Activated naive CD4-positive, alpha-beta T cell treated with anti-CD3 and anti-CD28 coated beads, Interleukin-2, amount 50 U/mL, for 72 hours (primary cell): Measurements from ENCODE around the gene GSTO2. TPM values are rescaled to one million over a fixed set of nuclear protein-coding genes. Genes with fewer than 3 reads are reported as not detected.

ENCODE experiments used
- ATAC-seq, 2 donors: fragments of 150-1000 bp; cut with Tn5 transposase; 2 replicates each; pipeline ENCODE4 v1.10.0; 2021; ENCODE audit warnings: mild to moderate bottlenecking in 2 of 2, moderate library complexity in 2 of 2
- DNase-seq, 2 donors: peaks; one replicate each; pipeline ENCODE4 v3.0.0; 2021 to 2022; ENCODE audit warnings: low spot score in 2 of 2
- H3K27ac Mint-ChIP-seq, 2 donors: one replicate each; pipeline ENCODE4 v1.8.0; 2022; ENCODE audit warnings: mild to moderate bottlenecking in 2 of 2, mixed read lengths in 2 of 2
- H3K36me3 Mint-ChIP-seq, 2 donors: one replicate each; pipeline ENCODE4 v1.8.0; 2022; ENCODE audit warnings: mixed read lengths in 2 of 2
- H3K9me3 Mint-ChIP-seq, 2 donors: one replicate each; pipeline ENCODE4 v1.8.0; 2022; ENCODE audit warnings: mixed read lengths in 2 of 2
- total RNA-seq, 2 donors: library from RNA; stranded (reverse); gene quantifications; one replicate each; pipeline ENCODE4 v1.2.3, GENCODE V29; 2022

The GSTO2 gene
- total RNA-seq, 2 donors from 2014 or later, result 1.4 to 1.6 TPM

DNA sequence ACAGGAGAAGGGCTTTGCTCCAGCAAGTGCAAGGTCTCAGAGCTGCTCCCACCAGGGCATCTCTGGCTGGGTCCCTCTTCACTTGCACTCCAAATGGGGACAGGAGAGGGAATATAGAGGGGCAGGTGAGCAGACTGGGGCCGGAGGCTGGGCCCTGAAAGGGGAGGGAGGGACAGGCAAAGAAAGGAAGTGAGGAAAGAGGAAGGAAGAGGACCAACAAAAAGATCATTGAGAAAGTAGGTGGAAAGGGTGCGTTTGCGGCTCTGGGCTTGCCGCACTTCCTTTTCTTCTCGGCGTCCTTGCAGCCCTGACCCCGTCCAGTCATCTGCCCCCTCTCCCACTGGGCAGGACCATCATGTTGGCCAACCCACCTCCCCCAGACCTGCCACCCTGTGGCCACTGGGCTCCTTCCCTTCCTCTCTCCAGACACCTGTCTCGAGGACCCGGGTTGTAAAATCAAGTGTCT, 55.3 kb downstream of the GSTO2 start:
- Mint-ChIP-seq H3K9me3 (no peaks in the 10 kb centered on the region), H3K36me3 (peaks cover 0 to 21% of the 10 kb centered on the region in 2 donors), H3K27ac (peak overlapping the region in 1 of 2 donors; percentile 87)
- ATAC-seq (no peak), DNase-seq (no peak)

DNA sequence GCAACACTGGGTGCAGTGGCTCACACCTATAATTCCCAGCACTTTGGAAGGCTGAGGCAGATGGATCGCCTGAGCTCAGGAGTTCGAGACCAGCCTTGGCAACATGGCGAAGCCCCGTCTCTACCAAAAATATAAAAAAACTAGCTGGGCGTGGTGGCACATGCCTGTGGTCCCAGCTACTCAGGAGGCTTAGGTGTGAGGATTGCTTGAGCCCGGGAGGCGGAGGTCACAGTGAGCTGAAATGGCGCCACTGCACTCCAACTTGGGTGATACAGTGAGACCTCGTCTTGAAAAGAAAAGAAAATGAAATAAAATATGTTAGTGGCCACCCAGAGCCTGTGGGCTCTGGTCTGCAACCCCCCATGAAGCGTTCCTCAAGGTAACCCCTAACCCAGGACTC, 55.9 kb downstream of the GSTO2 start:
- ATAC-seq, result no peak
- DNase-seq, result no peak
- H3K9me3 Mint-ChIP-seq, result no peaks in the 10 kb centered on the region
- H3K27ac Mint-ChIP-seq, result peak overlapping the region; percentile 91 to 94
- H3K36me3 Mint-ChIP-seq, result peaks cover 0 to 21% of the 10 kb centered on the region in 2 donors

DNA sequence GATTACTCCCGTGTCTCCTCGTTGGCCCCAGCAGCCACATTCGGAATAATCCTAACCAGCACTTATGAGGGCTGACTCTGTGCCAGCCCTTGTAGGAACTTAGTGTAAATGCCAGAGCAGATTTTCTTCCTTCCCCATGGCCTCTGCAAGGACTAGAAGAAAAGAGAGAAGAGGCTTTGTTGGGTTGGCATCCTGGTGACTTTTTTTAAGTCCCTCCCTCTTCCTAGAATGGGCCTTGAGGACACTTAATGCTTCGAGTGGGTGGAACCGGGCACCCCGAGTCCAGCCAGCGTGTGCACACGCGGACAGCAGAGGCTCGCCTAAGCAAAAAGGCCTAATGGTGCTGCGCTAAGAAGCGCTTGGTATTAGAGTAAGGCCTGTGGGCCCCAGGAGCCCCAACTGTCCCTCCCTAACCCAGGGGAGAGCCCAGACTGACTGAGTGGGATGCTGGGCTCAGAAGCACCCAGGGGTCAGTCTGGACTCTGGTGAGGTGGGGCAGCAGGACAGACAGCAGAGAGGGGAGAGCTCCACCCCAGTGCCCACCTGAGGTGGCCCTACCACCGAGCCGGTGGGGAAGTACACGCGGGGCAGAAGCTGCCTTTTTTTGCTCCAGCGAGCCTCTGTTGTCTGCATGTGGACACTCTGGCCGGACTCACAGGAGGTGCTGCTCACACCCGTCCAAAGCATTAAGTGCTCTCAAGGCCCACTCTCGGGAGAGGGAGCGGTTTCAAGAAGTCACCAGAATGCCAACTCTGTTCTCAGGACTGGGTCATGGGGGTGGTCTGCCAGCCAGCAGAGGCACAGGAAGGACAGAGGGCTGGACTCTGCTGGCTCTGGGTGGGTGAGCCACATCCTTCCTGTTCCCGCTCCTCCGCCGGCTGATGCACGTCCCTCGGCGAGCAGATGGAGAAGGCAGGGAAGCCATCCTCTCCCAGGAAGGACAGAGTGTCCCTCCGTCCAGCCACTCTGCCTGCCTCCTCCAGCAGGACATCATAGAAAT, 56.8 kb downstream of the GSTO2 start:
- no peak for DNase-seq
- peak overlapping the region; percentile 91 to 94 for H3K27ac Mint-ChIP-seq
- H3K36me3 Mint-ChIP-seq, result peaks cover 0 to 21% of the 10 kb centered on the region in 2 donors
- ATAC-seq, result no peak
- no peaks in the 10 kb centered on the region for H3K9me3 Mint-ChIP-seq

DNA sequence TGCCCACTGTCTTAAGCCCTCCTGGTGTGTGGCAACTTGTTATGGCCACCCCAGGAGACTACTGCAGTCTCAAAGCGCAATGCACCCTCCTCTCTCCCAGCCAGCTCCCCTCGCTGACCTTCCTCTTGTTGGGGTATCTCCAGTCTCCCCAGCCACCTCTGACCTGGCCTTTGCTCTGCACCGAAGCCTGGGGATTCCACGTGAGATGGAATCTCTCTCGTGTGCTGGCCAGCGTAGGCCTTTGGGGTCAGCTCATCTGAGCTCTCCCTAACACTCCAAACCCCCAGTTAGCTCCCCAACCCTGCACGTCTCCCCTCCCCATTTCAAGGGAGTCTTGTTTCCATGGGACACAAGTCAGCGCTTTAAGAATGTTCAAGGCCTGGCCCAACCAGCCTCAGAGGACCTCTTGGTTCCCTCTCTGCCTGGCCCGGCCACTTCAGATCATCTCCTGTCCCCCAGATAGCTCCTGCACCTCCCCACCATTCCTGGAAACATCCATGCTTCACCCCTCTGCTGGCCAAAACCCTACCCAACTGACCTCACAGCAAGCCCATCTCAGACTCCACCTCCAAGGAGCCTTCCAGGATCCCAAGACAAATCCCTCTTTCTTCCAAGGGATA, 58.1 kb downstream of the GSTO2 start:
- ATAC-seq (no peak), DNase-seq (no peak)
- H3K27ac Mint-ChIP-seq, result peak overlapping the region; percentile 86 to 94
- H3K9me3 Mint-ChIP-seq, result no peaks in the 10 kb centered on the region
- peaks cover 0 to 21% of the 10 kb centered on the region in 2 donors for H3K36me3 Mint-ChIP-seq

DNA sequence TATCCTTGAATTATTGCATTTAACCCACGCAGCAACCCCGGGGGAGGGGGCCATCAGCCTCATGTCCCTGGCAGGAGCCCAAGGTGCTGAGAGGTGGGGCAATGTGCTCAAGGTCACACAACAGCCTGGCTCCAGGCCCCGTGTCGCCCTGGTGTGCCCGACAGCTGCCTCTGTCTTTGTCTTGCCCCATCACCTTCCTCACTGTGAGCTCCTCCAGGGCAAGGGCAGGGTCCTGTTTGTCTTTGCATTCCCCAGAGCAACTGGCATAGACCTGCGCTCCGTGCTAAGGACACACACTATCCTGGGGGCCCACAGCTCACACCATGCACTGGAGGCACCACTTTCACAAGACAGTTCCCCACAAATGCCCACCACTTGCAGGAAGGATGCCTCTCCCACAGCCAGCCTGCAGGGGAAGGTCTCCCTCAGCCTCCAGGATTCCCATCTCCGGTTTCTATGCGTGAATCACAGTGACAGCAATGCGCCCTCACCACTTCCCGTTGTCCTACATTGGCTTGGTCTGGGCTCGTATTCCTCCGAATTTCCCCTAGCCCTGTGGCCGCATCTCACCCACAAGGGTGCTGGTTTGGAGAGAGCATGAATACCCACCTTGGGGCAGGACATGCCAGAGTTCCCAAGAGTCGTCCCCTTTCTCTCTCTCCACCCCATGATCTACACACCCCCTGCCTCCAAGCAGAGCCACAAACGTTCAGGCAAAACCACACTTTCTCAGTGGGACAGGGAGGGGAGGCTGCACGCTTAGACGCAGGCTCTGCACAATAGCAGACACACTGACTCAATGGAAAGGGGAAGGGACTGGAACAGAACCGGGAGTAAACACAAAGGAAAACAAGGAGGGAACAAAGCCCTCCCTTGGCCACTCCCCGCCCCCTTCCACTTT, 59.0 kb downstream of the GSTO2 start:
- ATAC-seq (peak in 1 of 2 donors; percentile 21), DNase-seq (peak in 1 of 2 donors; percentile 72)

DNA sequence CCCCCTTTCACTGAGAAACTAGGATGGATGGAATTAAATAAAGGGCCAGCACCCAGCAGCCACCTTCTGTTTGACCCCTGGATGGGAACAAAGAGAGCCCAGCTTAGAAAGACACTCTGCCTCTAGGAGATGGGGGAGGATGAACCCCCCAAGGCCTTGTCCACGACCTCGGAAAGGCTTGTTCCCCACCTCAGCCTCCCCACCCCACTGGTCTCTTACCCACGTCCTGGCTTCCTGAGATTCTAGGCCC, 59.6 kb downstream of the GSTO2 start:
- Mint-ChIP-seq H3K27ac (peak overlapping the region; percentile 94 to 95), H3K9me3 (no peaks in the 10 kb centered on the region), H3K36me3 (peaks cover 0 to 25% of the 10 kb centered on the region in 2 donors)
- DNase-seq (no peak), ATAC-seq (no peak)

More for the DNA sequence above, 59.0 kb downstream of the GSTO2 start:
- peaks cover 0 to 21% of the 10 kb centered on the region in 2 donors for H3K36me3 Mint-ChIP-seq
- H3K9me3 Mint-ChIP-seq, result no peaks in the 10 kb centered on the region
- peak overlapping the region; percentile 72 to 94 for H3K27ac Mint-ChIP-seq

DNA sequence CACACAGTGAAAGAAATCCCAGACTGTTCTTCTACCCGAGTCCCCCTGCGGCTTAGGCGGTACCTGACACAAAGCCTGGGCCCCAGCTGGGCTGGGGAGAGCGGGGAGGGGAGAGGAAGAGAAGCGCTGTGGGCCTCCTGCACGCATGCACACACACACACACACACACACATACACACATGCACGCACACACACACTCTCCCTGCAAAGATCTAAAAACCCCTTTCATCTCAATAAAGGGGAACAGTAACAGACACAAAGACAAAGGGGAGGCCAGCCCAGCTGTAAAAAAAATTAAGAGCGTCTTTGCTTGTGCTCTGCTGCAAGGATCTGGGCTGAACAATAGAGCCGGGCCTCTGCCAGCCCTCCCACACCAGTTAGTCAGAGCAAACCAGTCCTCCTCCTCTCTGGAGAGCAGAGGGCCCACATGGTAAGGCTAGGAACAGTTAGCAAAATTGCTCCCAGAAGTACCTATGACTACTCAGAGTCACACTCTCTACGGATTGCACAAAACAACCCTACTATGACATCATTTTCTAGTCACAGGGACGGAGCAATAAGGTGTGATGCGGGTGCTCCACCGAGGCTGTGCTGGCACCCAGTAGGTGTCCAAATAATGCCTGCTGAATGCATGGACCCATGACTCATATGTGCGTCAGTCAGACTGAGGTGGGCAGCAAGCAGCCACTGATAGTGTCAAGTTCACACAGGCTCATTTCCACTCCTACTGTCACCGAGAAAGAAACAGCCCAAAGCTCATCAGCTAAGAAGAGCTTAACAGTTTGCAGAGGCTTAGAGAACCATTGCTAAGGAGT, 60.1 kb downstream of the GSTO2 start:
- H3K27ac Mint-ChIP-seq, result peak overlapping the region; percentile 94 to 95
- no peaks in the 10 kb centered on the region for H3K9me3 Mint-ChIP-seq
- ATAC-seq, result peak; percentile 86 to 87
- peak; percentile 60 to 90 for DNase-seq
- peaks cover 0 to 22% of the 10 kb centered on the region in 2 donors for H3K36me3 Mint-ChIP-seq

DNA sequence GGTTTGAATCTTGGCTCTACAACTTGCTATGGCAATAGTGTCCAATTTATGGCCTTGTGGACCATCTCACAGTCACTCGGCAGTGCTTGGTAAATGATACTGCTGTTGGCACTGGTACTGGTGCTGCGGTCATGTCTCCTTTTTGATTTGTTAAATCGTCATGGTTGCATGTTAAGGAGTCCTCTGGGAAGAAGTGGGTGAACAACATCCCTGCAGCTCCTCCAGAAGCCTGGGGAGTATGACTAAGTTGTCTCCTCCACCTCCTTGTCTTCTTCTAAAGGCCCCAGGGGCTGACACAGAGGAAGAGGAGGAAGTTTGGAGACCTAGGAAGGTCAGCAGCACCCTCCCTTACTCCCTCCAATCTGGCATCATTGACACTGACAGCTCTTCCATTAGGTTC, 60.8 kb downstream of the GSTO2 start:
- DNase-seq, result no peak
- peak overlapping the region; percentile 50 to 94 for H3K27ac Mint-ChIP-seq
- peak; percentile 5 to 12 for ATAC-seq
- H3K36me3 Mint-ChIP-seq, result peaks cover 0 to 15% of the 10 kb centered on the region in 2 donors
- H3K9me3 Mint-ChIP-seq, result no peaks in the 10 kb centered on the region

DNA sequence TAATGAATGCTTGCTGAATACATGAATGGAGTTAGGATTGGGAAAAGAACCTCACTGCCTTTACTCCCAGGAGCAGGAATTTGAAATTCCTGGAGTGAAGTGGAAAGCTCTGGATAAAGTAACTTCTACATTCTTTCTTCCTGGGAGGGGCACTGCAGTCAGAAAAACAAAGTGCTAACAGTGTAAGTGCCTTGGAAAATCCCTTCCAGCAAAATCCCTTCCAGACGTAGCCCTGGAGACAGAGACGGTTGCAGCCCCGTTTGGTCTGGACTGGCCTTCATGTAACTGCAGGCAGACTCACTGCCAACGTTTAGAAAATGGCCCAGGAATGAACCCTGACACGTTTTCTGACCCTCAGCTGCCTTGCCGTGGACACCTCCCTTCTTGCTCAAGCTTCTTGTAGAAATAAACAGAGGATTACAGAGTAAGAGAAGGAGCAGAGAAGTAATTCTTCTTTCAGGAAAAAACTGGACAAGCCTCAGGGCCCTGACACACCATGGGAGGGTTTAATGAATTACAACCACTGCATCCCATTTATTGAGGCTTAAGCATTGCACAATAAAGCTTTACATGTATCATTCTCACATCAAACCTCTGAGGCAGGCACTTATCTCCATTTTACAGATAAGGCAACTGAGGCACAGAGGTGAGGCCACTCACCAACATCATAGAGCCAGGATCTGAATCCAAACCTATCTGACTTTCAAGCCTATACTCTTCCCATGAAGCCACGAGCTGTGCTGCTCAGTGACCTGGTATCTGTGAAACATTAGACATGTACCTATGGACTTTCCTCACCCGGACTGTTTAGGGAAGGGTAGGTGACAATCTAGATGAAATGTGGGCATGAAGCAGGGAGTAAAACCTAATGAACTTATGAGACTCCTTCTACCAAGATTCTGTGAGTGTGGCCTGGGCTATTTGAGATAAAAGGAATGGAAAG, 61.5 kb downstream of the GSTO2 start:
- peaks cover 0 to 8% of the 10 kb centered on the region in 2 donors for H3K36me3 Mint-ChIP-seq

DNA sequence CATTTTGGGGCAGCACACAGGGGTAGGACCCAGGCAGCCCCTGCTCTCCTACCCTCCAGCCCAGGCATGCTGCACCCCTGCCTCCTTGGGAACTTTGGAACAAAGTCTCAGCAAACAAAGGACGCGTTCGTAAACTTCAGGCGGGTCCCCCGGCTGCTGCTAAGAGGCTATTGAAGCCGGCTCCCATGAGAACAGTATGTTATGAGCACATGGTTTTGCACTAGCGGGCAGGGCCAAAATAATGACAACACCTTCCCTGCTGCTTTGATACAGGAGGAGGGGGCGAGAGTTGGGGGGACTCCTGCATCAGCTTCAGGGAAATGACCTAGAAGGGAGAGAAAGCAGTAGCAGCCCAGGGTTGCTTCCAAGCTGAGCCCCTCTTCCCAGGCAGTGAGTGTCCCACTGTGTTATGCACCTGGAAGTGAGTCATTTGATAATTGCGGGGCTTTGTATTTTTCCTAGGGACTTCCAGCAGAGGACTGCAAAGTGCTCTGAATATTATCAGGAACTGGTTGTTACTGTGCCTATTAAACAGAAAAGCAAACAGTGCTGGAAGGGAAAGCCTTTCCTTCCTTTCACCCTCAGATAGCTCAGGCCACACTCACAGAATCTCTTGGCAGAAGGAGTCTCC, 62.3 kb downstream of the GSTO2 start:
- peak overlapping the region in 1 of 2 donors; percentile 94 for H3K27ac Mint-ChIP-seq
- peaks cover 0 to 7% of the 10 kb centered on the region in 2 donors for H3K36me3 Mint-ChIP-seq
- peak in 1 of 2 donors; percentile 35 for DNase-seq
- no peak for ATAC-seq
- H3K9me3 Mint-ChIP-seq, result no peaks in the 10 kb centered on the region

More for the DNA sequence above, 61.5 kb downstream of the GSTO2 start:
- DNase-seq (no peak), ATAC-seq (no peak)
- Mint-ChIP-seq H3K9me3 (no peaks in the 10 kb centered on the region), H3K27ac (peak overlapping the region; percentile 66 to 94)

DNA sequence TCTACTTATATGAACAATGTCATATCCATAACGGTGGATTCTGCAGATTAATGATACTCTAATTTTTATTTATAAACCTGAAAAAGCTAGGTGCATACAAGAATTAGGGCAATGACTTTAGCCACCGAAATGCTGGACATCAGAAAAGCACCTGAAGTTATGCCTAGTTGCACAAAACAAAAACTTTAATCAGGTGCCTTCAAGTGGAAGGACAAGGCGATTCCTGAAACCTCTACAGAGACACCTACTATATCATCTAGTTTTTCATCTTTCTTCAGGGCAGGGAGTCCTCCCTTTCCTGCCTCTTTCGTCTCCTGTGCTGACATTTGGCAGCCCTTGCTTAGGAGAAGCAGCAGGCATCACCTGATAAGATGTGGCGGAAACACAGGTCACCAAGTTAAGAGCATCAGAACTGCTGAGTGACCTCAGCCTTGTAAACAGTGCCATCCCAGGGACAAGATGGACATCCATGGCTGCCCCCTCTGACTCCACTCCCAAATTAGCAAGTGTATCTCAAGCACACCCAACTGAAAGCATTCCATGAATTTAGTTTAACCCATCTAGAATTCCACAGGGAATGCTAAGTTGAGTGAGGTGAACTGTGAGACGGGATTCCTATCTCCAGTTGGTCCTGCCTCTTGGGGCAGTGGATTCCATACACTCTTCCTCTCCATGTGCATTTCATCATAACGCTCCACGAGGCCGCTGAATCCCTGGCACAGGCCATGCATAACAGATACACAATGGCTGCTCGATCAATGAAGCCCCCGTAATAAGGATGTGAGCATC, 63.5 kb downstream of the GSTO2 start:
- ATAC-seq, result no peak
- peak in 1 of 2 donors; percentile 40 for DNase-seq
- H3K27ac Mint-ChIP-seq, result no peak overlapping the region
- H3K36me3 Mint-ChIP-seq, result peaks cover 7 to 13% of the 10 kb centered on the region in 2 donors
- no peaks in the 10 kb centered on the region for H3K9me3 Mint-ChIP-seq

DNA sequence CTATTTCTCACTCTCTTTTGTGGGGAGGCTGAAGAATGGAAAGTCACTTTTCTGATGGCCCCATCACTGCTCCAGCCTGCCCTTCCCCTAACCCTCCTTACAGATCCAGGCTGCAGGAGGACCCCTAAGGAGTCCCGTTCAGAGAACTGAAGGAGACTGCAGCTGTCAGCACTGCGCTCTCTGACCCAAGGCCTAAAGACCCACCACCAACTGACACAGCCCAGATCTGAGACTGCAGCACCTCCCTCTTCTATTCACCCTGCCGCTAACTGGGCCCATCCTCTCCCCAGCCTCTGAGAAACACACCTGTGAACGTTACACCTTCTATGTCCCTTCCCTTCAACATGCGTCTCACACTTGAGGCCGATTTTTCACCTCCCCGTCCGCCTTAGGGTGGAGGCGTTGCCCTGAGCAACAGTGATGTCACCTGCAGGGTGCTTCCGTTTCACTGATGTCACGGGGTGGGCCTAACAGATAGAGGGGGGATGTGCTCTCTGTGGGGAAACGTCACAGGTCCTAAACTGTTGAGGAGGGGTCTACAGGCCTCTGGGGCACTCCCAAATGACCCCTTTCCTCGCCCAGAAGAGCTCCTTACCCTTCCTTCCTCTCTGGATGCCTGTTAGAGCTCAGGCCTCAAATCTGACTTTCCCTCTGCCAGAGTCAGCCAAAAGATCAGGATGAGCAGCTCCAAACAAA, 64.2 kb downstream of the GSTO2 start:
- Mint-ChIP-seq H3K27ac (peak overlapping the region; percentile 72 to 91), H3K36me3 (peaks cover 10 to 15% of the 10 kb centered on the region in 2 donors), H3K9me3 (no peaks in the 10 kb centered on the region)
- ATAC-seq (no peak), DNase-seq (peak in 1 of 2 donors; percentile 57)

DNA sequence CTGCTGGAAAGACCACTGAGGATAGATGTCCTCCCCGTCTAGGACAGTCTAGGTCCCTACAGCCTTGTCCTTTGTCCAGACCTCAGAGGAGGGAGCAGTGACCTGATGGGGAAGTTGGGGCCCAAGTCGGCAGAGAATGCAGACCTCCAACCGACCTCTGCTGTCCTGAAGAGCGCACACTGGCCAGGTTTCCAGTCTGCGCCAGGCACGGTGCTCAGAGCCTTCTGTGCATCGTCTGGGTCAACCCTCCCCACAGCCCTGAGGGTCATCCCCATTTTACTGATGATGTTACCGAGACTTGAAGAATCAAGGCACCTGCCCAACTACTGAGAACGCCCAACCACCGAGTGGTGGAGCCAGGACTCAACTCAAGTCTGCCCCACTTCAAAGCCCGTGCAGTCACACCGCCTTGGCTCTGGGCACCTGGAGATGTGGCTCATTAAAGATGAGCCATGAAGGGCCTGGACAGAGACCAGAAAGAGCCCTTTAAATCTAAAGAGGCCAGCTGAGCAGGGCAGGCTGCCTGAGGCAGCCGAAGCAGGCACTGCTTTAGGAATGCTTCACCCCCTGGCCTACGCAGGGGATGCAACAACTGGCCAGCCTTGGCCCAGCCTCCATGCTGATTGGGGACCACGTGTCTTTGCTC, 64.9 kb downstream of the GSTO2 start:
- Mint-ChIP-seq H3K9me3 (no peaks in the 10 kb centered on the region), H3K36me3 (peaks cover 14 to 20% of the 10 kb centered on the region in 2 donors), H3K27ac (peak overlapping the region; percentile 72 to 91)
- ATAC-seq (no peak), DNase-seq (peak in 1 of 2 donors; percentile 50)
